Measurements from ENCODE around the gene PNLIPRP3.

GRCh38 chr10:116450861-116451260 is 23.2 kb downstream of the PNLIPRP3 start:
- TF ChIP-seq CTCF (IDR thresholded peaks at IDR 0.05) (no peak), POLR2A (IDR thresholded peaks at IDR 0.05) (no peak)
